ENCODE data around the gene CIROP.

GRCh38 chr14:23079716-23080115 is 25.1 kb downstream of the CIROP start:
- no peak for TF ChIP-seq CTCF (IDR thresholded peaks at IDR 0.05)
- no peak for TF ChIP-seq POLR2A (IDR thresholded peaks at IDR 0.05)

Data from Peyer's patch (tissue), 4 donors.